Islet of Langerhans (tissue), 1 donor: ENCODE measurements around the gene GPX2.
"Not testable (repeated sequence)": the region's sequence is repeated elsewhere in the genome, so short reads cannot be mapped to it uniquely, and the experiment has no call there.

Source experiments
- FAIRE-seq: peaks from one replicate; lab custom pipeline; 2011; peaks lifted over from hg19 to GRCh38; lab: Jason Lieb, UNC

Gene GPX2

DNA sequence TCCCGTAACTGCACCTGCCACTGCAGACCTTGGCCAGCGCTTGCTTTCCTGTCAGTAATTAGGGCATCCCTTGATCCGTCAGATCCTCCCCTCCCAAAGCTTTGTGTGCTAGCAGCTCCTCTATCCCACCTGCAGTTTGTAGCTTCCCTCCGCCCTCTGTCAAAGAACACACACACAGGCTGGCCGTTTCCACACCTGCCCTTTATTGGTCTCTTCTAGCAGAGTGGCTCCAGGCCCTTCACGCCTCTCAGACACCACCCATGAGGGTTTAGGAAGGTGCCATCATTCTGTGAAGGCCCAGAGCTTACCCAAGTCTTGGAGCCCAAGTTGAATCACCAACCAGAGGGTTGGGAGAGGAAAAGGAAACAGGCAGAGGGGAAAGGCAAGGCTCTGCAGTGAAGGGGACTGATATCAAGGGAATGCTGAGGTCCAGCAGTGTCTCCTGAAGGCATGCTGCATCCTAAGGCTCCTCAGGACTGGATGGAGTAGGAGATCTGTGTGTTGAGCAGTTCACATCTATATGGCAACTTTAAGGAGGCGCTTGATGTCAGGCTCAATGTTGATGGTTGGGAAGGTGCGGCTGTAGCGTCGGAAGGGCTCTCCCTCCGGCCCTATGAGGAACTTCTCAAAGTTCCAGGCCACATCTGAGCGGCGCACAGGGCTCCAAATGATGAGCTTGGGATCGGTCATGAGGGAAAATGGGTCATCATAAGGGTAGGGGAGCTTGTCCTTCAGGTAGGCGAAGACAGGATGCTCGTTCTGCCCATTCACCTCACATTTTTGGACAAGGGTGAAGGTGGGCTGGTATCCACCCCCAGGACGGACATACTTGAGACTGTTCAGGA, 3.4 kb downstream of the GPX2 start:
- no peak for FAIRE-seq

DNA sequence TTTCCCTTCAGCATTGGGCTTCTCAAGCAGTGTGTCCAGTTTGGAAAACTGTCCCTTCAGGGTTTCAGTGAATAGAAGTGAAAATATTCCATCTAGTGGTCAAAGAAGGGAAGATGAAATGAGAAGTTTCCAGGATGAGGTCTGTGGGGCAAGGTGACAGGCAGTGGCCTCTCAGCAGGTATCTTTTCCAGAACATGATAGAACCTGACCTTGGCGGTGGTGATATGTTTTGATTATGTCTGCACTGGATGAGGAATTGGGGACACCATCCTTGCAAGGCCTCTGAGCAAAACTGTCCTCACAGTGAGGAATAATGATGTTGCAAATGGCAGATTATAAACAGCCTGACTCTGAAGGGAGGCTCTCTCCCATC, 4.7 kb downstream of the GPX2 start:
- no peak for FAIRE-seq

DNA sequence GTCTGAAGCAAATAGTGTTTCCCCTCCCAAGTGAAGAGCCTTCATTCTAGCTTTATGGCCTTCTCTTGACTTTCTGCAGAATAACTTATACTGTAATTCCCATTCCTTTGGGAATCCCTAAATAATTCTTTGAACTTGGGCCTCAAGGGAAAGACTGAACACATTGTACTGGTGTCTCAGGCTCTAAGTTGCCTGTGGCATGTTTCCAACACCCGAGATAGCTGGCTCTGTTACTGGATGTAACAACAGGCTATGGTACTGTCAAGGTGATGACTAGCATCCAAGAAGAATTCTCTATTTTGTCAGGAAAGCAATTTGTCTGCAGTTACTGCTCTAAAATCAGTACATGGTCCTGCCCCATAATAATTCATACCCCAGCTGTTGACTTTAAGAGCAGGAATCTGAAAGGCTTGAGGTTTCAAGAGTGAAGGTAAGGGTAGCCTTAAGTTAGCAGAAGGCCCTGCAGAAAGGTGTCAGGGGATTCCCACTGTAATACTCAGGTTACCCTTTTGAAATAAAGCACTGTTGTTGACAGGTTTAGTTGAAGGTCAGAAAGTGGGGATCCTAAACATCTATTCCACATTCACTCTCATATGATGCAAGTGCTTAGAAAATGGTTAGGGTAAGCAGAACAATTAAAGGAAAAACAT, 5.2 kb downstream of the GPX2 start:
- no peak for FAIRE-seq

DNA sequence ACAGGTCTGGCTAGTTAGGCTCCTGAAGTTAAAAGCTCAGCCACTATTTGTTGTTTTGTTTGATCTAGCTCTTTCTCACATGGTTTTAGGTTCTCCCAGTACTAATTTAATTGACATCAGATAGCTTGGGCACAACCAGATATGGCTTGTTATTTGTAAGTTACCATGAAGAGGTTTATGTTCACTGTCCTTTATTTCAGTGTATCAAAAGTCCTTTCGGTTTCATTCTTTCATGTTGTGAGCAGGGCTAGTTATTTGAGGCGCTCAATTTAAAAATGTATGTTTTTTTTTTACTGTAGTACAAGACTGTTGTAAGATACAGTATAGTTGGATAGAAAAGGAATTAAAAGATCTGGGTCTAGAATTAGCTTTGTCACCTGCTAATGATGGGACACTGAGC, 7.0 kb downstream of the GPX2 start:
- no peak for FAIRE-seq

DNA sequence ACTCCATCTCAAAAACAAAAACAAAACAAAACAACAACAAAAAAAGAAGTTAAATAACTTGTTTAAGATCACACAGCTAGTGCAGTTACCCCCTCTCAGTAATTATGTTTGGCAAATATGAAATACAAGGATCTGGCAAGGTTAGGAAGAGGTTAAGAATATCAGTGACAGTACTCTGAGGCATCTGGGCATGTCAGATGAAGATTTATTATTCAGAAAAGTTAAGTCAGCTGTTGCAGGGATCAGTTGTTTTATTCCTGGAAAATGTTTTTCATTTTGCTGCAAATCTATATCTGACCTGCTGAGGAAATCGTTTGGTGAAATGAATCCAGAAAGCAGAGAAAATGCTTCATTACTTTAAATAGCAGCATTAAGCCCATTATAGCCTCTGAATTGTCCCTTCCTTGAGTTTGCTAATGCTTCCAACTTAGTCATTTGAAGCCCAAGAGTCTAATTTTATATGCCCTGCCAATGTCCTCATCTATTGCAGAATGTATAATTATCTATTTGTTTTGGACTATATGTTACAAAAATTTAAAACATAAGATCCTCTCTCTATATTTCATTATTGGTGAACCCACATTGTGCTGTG, 8.1 kb downstream of the GPX2 start:
- FAIRE-seq, result no peak

DNA sequence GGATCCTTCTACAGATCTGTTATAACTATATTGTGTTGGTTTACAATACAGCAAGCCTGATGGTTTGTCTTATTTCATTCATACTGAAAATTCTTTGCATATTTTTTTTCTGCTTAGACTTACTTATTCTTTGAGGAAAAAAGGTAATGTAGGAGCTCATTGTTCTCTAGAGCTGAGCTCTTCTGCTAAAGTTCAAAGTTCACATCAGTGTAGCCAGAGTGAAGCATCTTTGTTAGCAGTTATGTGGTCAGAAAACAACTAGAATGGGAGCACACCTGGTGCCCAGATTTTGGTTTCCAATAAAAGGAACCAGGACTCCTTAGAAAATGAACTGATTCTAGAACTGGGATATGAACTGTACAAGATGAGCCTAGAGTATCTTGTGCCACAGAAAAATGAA, 10.3 kb downstream of the GPX2 start:
- no peak for FAIRE-seq

DNA sequence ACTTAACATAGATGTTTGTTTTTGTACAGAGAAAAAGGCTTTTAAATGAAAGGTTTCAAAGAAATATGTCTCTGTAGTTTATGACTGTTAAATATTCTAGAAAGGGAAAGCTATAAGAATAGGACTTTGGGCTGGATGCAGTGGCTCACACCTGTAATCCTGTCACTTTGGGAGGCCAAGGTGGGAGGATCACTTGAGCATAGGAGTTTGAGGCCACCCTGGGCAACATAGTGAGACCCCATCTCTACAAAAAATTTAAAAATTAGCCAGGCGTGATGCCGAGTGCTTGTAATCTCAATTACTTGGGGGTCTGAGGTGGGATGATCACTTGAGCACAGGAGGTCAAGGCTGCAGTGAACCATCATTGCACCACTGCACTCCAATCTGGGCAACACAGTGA, 11.4 kb downstream of the GPX2 start:
- no peak for FAIRE-seq

DNA sequence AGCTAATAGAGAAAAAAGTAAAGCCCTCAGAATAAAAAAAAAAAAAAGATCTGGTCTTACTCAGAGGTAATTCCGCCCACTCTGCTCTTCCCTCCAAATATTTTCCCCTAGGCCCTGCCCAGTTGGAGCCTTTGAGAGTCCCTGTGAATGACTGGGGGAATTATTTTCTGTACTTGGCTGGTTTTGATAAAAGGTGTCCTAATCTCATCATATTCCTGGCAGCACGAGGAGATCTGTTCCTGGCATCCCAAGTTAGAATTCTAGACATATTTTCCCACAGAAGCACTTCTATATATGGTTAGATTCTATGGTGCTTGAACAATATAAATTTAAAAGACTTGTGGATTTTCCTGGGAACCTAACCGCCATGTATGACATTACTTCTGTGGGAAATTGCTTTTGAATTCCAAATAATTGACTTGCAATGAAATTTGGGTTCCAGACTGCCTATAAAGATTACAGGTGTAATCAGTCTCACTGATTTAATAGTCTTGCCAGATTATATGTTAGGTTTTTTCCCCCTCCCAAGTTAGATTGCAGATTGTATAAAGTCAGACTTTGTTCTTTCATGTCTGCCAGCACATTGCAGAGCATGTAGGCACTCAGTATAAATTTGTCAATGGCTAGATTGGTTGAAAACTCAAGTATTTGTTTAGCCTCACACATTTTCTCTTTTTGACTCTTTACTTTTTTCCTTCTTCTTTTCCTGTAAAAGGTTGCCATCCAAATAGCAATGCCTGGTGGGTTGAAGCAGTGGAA, 12.3 kb downstream of the GPX2 start:
- peak; percentile 30 for FAIRE-seq

DNA sequence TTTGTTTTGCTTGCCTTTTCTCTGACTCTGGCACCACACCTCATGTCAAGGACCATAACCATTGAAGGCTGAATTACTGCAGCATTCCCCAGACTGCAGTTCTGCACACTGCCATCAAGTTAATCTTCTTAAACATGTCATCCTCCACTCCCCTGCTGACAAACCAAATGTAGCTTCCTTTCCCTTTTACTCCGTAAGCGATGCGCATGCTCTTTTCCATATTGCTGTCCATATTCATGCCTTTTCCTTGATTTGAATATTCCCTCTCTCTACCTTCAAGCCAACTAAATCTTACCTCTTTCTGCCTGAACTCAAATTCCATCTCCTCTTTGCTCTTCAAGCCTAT, 13.6 kb downstream of the GPX2 start:
- FAIRE-seq, result no peak

DNA sequence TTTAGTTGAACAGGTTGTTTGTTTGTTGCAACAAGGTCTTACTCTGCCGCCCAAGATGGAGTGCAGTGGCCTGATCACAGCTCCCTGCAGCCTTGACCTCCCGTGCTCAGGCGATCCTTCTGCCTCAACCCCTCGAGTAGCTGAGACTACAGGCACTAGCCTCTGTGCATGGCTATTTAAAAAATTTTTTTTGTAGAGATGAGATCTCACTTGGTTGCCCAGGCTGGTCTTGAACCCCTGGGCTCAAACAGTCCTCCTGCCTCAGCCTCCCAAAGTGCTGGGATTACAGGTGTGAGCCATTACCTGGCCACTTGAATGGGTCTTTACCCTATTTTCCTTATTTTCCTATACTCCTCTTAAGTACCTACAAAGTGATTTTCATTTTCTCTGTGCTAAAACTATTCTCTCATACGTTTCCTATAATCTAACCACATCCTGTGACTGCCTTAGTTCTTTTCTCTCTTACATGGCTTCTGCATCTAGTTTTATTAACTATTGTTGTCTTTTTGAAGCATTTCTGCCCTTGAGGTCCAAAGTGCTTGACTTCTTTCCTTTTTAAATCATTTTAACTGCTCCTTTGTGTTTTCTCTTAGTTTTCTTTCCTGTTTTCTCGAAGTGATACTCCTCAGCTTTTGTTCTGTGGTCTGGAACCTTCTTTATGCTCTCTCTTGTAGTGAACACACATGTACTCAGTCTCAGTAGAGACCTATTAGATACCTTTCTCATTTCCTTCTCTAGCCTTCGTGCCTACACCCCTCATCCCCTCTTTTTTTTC, 14.1 kb downstream of the GPX2 start:
- no peak for FAIRE-seq

DNA sequence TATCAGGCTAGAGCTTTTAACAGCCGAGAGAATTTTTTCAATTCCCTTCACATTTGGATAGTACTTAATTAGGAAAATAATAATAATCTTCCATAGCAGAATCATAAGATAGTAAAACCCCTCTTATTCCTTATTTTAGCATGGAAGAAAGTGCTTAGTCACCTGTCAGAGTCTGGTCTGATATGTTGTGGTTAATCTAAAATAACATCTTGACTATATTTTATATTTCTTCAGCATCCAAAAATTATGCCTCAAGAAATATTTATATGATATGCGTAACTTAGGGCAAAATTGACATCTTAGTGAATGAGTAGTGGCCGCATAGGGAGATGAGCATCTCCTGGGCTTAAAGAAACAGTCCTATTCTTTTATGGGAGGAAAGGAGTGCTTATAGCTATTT, 15.5 kb downstream of the GPX2 start:
- FAIRE-seq, result no peak

DNA sequence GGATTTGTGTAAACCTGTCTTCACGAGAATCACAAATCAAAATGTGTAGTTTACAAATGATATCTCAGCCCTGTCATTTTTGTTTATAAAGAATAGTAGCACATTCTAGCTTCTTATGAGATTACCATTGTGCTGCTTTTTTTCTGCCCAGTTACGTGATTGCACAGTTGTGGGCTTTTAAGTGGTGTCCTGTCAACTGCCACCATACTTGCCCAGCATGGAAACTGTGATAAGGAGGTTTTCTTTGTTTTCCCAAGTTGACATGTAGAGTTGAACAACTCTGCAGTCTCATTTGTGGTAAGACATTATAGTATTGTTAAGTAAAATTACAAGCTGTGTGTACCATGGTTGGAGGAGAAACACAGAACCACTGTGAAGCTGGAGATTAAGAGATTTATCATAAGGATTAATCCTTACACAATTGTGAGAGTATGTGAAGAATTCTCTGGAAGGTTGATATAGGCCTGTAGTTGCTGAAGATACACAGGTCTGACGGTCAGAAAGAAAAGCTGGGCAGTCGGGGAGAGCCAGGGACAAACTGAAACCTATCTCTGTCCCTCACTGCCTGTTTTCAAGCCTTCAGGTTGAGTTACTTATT, 16.0 kb downstream of the GPX2 start:
- FAIRE-seq, result no peak

DNA sequence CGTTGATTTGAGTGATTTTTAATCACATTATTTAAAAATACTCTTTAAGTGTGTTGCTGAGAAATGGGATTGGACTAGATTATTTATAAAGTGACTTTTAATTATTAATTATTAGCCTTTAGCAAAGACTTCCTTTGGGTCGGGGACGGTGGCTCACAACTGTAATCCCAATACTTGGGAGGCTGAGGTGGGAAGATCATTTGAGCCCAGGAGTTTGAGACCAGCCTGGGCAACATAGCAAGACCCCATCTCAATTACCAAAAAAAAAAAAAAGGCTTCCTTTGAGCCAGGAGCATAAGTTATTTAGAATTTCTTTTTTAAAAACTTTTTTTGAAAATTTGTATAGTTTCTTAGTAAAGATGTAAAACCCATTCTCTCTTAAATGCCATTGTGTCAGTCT, 19.5 kb downstream of the GPX2 start:
- FAIRE-seq, result no peak

DNA sequence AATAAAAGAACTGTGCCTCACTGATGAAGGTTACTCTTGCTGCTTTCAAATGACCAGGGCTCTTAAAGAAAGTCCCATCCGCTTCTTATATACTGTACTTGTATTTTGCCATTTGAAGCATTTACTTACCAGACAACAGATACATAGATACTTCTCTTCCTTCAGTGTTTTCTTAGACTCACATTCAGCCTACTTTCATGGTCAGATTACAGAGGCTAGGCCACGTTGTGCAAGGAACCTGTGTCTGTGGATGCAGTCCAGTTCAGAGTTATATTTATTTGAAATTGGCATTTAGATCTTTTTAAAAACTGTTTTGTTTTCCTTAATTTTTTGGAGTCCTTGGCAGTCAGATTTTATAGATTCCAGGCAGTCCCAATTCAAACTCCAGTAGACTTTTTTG, 22.1 kb downstream of the GPX2 start:
- FAIRE-seq, result no peak

DNA sequence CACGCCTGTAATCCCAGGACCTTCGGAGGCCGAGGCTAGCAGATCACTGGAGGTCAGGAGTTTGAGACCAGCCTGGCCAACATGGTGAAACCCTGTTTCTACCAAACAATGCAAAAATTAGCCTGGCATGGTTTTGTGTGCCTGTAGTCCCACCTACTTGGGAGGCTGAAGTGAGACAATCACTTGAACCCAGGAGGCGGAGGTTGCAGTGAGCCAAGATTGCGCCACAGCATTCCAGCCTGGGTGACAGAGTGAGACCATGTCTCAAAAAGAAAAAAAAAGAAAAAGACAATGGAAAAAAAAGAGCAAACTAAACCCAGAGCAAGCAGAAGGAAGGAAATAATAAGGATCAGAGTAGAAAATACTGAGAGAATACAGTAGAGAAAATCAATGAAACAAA, 22.9 kb downstream of the GPX2 start:
- no peak for FAIRE-seq

DNA sequence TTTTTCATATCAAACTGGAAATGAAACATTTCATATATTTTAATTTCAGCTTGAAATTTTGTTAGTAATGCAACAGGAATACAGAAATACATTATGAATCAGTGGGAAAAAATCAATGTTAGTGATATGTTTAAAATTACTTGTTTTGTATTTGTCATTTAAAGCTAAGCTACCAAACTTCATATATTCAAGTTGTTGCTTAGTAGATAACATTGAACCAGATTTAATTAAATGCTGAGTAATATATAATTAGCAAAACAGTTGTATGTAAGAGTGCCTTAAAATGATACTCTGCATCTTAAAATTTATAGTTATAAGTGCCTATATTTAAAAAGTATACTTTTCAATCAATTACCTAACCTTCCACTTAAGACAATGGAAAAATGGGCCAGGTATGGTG, 23.3 kb downstream of the GPX2 start:
- FAIRE-seq, result no peak

DNA sequence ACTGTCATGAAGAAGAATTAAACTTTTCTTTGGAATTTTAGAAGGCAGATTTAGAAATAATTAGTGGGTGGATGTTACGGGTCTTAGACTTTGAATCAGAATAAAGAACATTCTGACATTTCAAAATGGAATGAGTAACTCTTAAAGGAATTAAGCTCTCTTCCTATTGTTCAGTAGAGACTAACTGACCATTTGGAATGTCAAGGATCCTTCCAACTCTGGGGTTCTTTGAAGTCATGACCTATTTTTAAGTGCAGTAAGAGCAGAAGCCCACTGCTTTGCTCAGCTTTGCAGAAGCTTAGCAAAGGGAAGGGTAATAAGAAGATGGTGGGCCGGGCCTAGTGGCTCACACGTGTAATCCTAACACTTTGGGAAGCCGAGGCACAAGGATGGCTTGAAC, 24.3 kb downstream of the GPX2 start:
- FAIRE-seq, result no peak

DNA sequence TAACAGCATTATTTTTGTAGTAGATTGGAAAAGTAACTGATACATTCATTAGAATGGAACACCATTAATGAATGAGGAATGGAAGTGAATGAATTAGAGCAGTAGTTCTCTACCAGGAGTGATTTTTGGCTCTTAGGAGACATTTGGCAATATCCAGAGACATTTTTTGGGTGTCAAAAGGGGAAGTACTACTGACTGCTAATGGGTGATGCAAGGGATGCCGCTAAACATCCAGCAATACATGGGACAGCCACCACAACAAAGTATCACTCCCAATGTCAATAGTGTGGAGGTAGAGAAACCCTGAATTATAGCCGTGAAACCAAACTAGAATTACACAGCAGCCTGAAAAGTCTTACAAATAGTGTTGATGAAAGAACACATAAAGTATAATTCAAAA, 26.7 kb downstream of the GPX2 start:
- FAIRE-seq, result no peak

DNA sequence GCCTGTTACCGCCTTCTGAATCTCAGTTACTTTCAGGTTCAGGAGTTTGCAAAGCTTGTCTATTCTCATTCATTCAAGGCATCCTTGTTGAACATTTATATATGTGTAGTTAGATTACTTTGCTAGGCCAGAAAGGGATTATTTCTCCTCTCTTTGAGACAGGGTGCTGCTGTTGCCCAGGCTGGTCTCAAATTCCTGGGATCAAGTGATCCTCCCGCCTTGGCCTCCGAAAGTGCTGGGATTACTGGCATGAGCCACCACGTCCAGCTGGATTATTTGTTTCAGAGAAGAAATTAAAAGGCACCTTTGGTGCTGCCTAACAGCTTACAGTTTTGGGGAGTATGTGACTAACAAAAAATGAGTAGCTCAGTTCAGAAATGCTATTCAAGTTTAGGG, 27.5 kb downstream of the GPX2 start:
- FAIRE-seq, result no peak

DNA sequence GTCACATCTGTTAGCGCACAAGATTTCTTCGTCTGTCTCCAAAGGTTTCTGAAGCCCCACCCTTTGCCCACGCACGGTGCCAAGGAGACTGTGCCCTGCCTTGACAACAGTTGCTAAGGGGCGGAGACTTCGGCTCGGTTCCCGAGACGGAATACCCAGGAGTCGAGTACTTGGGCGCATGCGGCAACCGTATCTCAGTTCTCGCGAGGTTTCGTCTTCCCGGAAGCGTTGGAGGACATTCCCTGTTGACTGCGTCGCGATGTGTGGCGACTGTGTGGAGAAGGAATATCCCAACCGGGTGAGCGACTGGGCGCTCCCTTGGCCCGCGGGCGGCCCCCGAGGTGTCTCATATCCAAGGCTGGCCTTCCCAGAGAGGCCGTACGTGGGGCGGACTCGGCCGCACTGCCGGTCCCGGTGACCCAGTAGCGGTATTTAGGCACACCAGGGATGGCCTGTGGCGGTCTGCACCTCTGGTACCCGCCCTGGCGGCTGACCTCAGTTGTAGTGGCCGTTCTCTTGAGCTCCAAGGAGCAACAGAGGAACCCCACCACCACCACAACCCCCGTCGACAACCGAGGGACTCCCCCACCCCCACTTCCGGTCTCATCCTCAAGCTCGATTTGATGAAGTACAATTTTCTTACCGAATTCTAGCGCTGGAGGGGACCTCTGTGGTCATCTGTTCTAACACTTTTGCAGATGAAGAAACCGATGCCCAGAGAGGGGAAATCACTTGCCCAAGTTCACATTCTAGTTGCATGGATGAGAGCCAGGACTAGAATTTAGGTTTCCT, 28.1 kb downstream of the GPX2 start, which contains the start of gene CHURC1:
Gene CHURC1 (plus strand): TSS at position 219 of the 792 bp plus-strand sequence. CDS start 41 bp downstream, at position 260.
- peak; percentile 96 for FAIRE-seq

DNA sequence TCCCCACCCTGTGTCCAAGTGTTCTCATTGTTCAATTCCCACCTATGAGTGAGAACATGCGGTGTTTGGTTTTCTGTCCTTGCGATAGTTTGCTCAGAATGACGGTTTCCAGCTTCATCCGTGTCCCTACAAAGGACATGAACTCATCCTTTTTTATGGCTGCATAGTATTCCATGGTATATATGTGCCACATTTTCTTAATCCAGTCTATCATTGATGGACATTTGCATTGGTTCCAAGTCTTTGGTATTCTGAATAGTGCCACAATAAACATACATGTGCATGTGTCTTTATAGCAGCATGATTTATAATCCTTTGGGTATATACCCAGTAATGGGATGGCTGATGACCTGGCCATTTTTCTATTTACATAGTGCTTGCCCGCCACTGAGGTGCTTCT, 29.1 kb downstream of the GPX2 start:
- not testable (repeated sequence) for FAIRE-seq
